HepG2 (cell line): Measurements from ENCODE around the gene LIME1. TPM values are rescaled to one million over a fixed set of nuclear protein-coding genes. Genes with fewer than 3 reads are reported as not detected.
A peak's percentile ranks its signal among the peaks of the same experiment; 100 is the strongest.

ENCODE experiments used
- EED ChIP-seq: sonication (generic); formaldehyde crosslinking; IDR thresholded peaks from 2 replicates; pipeline ENCODE4 v1.5.0; 2020; ENCODE audit warnings: mild to moderate bottlenecking, missing genetic modification reagents
- FOXA3 ChIP-seq: IDR thresholded peaks from 2 replicates; pipeline ENCODE4 v1.6.1; 2016; ENCODE audit warnings: missing genetic modification reagents, missing compliant biosample characterization
- MAFF ChIP-seq: IDR thresholded peaks from 2 replicates; pipeline ENCODE4 v1.6.1; 2011; ENCODE audit warnings: low read depth, low read length, improper control_type of control experiment
- ZNF276 ChIP-seq: sonication (generic); formaldehyde crosslinking; IDR thresholded peaks from 2 replicates; pipeline ENCODE4 v1.4.0; 2020; ENCODE audit warnings: mild to moderate bottlenecking, low read depth, missing genetic modification reagents
- ZNF33A ChIP-seq: sonication (generic); formaldehyde crosslinking; IDR thresholded peaks from 2 replicates; pipeline ENCODE4 v1.5.1; 2020; ENCODE audit warnings: missing genetic modification reagents, mild to moderate bottlenecking, moderate library complexity, borderline replicate concordance
- ZNF550 ChIP-seq: sonication (generic); formaldehyde crosslinking; IDR thresholded peaks from 2 replicates; pipeline ENCODE4 v1.4.0; 2020; ENCODE audit warnings: mild to moderate bottlenecking, missing genetic modification reagents, borderline replicate concordance
- ZNF747 ChIP-seq: sonication (generic); formaldehyde crosslinking; IDR thresholded peaks from 2 replicates; pipeline ENCODE4 v1.8.1; 2023; ENCODE audit warnings: missing genetic modification reagents, mild to moderate bottlenecking, borderline replicate concordance
- polyA plus RNA-seq, 8 experiments: library from polyadenylated mRNA; depleted of rRNA in 3 of 8; stranded (reverse) in 7 of 8; unstranded in 1 of 8; fragments of >200 nt; fragmentation: Illumina TruSeq in 4 of 8; extraction: Trizol in 4 of 8; gene quantifications; 2 replicates each; pipeline versions ENCODE4 v1.2.1 to v1.2.3, GENCODE V29; 2011 to 2016; ENCODE audit warnings: low read depth in 4 of 8, missing spikeins in 1 of 8, mixed read lengths in 1 of 8; ENCODE audit not compliant: insufficient read depth in 1 of 8
- total RNA-seq, 5 experiments: library from RNA; depleted of rRNA; stranded (reverse); fragments of >200 nt; fragmentation: Illumina TruSeq; extraction: Trizol; gene quantifications; 2 replicates each; pipeline ENCODE4 v1.2.3, GENCODE V29; 2016; ENCODE audit warnings: low read depth in 1 of 5
- TF ChIP-seq, protein P1 (sequence below): sonication (generic); formaldehyde crosslinking; IDR thresholded peaks from 2 replicates; pipeline ENCODE4 v1.5.0; 2020; ENCODE audit warnings: mild to moderate bottlenecking, missing genetic modification reagents, borderline replicate concordance
- TF ChIP-seq, protein P2 (sequence below): sonication (generic); formaldehyde crosslinking; IDR thresholded peaks from 2 replicates; pipeline ENCODE4 v1.5.1; 2020; ENCODE audit warnings: mild to moderate bottlenecking, missing genetic modification reagents, borderline replicate concordance
- TF ChIP-seq, protein P3 (sequence below): IDR thresholded peaks from 2 replicates; pipeline ENCODE4 v1.6.1; 2016; ENCODE audit warnings: low read depth

LIME1 gene
- total and polyA plus RNA-seq, 2 of the 13 experiments (the other 11 are each of a cell fraction or from before 2014, with no cell fraction given): 13.0 to 61.5 TPM

GRCh38 chr20:63744574-63745423 is 8.3 kb downstream of the LIME1 start (continued):
- no peak for TF ChIP-seq ZNF747 (CRISPR knock-in tag)
- TF ChIP-seq FOXA3 (CRISPR knock-in tag): no peak
- TF ChIP-seq, protein P1, sequence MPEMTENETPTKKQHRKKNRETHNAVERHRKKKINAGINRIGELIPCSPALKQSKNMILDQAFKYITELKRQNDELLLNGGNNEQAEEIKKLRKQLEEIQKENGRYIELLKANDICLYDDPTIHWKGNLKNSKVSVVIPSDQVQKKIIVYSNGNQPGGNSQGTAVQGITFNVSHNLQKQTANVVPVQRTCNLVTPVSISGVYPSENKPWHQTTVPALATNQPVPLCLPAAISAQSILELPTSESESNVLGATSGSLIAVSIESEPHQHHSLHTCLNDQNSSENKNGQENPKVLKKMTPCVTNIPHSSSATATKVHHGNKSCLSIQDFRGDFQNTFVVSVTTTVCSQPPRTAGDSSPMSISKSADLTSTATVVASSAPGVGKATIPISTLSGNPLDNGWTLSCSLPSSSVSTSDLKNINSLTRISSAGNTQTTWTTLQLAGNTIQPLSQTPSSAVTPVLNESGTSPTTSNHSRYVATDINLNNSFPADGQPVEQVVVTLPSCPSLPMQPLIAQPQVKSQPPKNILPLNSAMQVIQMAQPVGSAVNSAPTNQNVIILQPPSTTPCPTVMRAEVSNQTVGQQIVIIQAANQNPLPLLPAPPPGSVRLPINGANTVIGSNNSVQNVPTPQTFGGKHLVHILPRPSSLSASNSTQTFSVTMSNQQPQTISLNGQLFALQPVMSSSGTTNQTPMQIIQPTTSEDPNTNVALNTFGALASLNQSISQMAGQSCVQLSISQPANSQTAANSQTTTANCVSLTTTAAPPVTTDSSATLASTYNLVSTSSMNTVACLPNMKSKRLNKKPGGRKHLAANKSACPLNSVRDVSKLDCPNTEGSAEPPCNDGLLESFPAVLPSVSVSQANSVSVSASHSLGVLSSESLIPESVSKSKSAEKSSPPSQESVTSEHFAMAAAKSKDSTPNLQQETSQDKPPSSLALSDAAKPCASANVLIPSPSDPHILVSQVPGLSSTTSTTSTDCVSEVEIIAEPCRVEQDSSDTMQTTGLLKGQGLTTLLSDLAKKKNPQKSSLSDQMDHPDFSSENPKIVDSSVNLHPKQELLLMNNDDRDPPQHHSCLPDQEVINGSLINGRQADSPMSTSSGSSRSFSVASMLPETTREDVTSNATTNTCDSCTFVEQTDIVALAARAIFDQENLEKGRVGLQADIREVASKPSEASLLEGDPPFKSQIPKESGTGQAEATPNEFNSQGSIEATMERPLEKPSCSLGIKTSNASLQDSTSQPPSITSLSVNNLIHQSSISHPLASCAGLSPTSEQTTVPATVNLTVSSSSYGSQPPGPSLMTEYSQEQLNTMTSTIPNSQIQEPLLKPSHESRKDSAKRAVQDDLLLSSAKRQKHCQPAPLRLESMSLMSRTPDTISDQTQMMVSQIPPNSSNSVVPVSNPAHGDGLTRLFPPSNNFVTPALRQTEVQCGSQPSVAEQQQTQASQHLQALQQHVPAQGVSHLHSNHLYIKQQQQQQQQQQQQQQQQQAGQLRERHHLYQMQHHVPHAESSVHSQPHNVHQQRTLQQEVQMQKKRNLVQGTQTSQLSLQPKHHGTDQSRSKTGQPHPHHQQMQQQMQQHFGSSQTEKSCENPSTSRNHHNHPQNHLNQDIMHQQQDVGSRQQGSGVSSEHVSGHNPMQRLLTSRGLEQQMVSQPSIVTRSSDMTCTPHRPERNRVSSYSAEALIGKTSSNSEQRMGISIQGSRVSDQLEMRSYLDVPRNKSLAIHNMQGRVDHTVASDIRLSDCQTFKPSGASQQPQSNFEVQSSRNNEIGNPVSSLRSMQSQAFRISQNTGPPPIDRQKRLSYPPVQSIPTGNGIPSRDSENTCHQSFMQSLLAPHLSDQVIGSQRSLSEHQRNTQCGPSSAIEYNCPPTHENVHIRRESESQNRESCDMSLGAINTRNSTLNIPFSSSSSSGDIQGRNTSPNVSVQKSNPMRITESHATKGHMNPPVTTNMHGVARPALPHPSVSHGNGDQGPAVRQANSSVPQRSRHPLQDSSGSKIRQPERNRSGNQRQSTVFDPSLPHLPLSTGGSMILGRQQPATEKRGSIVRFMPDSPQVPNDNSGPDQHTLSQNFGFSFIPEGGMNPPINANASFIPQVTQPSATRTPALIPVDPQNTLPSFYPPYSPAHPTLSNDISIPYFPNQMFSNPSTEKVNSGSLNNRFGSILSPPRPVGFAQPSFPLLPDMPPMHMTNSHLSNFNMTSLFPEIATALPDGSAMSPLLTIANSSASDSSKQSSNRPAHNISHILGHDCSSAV (CRISPR knock-in tag): no peak
- 0 out of 2 replicates have a peak, but pooled peaks have one; percentile 74 for TF ChIP-seq ZNF276 (CRISPR knock-in tag)
- no peak for TF ChIP-seq EED (CRISPR knock-in tag)
- no peak for TF ChIP-seq ZNF33A (CRISPR knock-in tag)
- TF ChIP-seq, protein P2, sequence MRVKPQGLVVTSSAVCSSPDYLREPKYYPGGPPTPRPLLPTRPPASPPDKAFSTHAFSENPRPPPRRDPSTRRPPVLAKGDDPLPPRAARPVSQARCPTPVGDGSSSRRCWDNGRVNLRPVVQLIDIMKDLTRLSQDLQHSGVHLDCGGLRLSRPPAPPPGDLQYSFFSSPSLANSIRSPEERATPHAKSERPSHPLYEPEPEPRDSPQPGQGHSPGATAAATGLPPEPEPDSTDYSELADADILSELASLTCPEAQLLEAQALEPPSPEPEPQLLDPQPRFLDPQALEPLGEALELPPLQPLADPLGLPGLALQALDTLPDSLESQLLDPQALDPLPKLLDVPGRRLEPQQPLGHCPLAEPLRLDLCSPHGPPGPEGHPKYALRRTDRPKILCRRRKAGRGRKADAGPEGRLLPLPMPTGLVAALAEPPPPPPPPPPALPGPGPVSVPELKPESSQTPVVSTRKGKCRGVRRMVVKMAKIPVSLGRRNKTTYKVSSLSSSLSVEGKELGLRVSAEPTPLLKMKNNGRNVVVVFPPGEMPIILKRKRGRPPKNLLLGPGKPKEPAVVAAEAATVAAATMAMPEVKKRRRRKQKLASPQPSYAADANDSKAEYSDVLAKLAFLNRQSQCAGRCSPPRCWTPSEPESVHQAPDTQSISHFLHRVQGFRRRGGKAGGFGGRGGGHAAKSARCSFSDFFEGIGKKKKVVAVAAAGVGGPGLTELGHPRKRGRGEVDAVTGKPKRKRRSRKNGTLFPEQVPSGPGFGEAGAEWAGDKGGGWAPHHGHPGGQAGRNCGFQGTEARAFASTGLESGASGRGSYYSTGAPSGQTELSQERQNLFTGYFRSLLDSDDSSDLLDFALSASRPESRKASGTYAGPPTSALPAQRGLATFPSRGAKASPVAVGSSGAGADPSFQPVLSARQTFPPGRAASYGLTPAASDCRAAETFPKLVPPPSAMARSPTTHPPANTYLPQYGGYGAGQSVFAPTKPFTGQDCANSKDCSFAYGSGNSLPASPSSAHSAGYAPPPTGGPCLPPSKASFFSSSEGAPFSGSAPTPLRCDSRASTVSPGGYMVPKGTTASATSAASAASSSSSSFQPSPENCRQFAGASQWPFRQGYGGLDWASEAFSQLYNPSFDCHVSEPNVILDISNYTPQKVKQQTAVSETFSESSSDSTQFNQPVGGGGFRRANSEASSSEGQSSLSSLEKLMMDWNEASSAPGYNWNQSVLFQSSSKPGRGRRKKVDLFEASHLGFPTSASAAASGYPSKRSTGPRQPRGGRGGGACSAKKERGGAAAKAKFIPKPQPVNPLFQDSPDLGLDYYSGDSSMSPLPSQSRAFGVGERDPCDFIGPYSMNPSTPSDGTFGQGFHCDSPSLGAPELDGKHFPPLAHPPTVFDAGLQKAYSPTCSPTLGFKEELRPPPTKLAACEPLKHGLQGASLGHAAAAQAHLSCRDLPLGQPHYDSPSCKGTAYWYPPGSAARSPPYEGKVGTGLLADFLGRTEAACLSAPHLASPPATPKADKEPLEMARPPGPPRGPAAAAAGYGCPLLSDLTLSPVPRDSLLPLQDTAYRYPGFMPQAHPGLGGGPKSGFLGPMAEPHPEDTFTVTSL (CRISPR knock-in tag): no peak
- TF ChIP-seq, protein P3, sequence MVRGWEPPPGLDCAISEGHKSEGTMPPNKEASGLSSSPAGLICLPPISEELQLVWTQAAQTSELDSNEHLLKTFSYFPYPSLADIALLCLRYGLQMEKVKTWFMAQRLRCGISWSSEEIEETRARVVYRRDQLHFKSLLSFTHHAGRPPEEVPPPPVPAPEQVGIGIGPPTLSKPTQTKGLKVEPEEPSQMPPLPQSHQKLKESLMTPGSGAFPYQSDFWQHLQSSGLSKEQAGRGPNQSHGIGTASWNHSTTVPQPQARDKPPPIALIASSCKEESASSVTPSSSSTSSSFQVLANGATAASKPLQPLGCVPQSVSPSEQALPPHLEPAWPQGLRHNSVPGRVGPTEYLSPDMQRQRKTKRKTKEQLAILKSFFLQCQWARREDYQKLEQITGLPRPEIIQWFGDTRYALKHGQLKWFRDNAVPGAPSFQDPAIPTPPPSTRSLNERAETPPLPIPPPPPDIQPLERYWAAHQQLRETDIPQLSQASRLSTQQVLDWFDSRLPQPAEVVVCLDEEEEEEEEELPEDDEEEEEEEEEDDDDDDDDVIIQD (CRISPR knock-in tag): no peak
- TF ChIP-seq ZNF550 (CRISPR knock-in tag): no peak
- TF ChIP-seq MAFF: no peak
